Large intestine (tissue), 3 donors: ENCODE results near the gene FEM1B. TPM values are rescaled to one million over a fixed set of nuclear protein-coding genes. Genes with fewer than 3 reads are reported as not detected.

Source experiments
- DNase-seq, 2 donors: peaks; one replicate each; pipeline versions ENCODE4 v3.0.0 to v3.0.0-alpha.2; 2013
- H3K27ac ChIP-seq: one replicate; pipeline ENCODE4 v1.5.1; 2013; ENCODE audit warnings: low read length
- H3K27me3 ChIP-seq: 2 replicates; pipeline ENCODE4 v1.6.1; 2013; ENCODE audit warnings: low read length; ENCODE audit not compliant: control insufficient read depth, insufficient read depth
- H3K36me3 ChIP-seq: 2 replicates; pipeline ENCODE4 v1.6.1; 2013; ENCODE audit warnings: low read length; ENCODE audit not compliant: control insufficient read depth, insufficient read depth
- H3K4me1 ChIP-seq: one replicate; pipeline ENCODE4 v1.6.1; 2013; ENCODE audit warnings: low read length; ENCODE audit not compliant: control insufficient read depth, insufficient read depth
- H3K4me3 ChIP-seq: one replicate; pipeline ENCODE4 v1.5.1; 2013; ENCODE audit warnings: low read length
- H3K9me3 ChIP-seq: one replicate; pipeline ENCODE4 v1.6.1; 2013; ENCODE audit warnings: mild to moderate bottlenecking, low read depth, low read length, moderate library complexity; ENCODE audit not compliant: control insufficient read depth
- WGBS: methylation state at CpG from one replicate; pipeline ENCODE4 v1.1.5; 2013; ENCODE audit warnings: low lambda C conversion rate; ENCODE audit not compliant: insufficient coverage; 5-methylcytosine and 5-hydroxymethylcytosine counted together
- polyA plus RNA-seq: library from polyadenylated mRNA; unstranded; fragments of 120-200 nt; gene quantifications from one replicate; pipeline ENCODE4 v1.2.1, GENCODE V29; 2013

The FEM1B gene
- polyA plus RNA-seq, 1 donor: 49.3 TPM

DNA sequence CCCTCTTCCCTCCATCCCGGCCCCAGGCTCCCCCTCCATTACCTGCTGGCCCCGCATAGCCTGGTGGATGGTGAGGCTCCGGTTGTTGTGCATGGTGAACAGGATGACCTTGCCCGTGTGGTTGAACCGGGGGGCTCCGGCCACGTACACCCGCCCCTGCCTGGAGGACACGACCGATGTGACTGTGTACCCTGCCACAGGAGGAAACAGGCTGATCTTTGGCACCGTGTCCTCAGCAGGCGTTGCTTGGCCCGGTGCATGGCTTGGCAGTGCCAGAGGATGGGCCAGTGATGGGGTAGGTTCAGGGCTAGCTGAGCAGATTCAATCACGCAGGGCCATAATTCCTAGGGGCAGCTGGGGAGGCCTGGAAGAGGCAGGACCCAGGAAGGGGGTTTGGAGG lies 58.1 kb downstream of the FEM1B start:
- Histone ChIP-seq H3K27ac (no peak overlapping the region), H3K4me1 (no peaks in the 10 kb centered on the region), H3K4me3 (no peak overlapping the region), H3K27me3 (peaks cover 4% of the 10 kb centered on the region), H3K9me3 (no peaks in the 10 kb centered on the region), H3K36me3 (no peaks in the 10 kb centered on the region)
- no CpG with 5 or more reads among the region's 14 CpGs for WGBS
- no peak for DNase-seq

GRCh38 chr15:68336516-68336915 lies 59.0 kb downstream of the FEM1B start:
- no CpG with 5 or more reads among the region's 7 CpGs for WGBS
- H3K27ac ChIP-seq: no peak overlapping the region
- H3K4me3 ChIP-seq: no peak overlapping the region
- no peak for DNase-seq
- peaks cover 4% of the 10 kb centered on the region for H3K27me3 ChIP-seq
- H3K36me3 ChIP-seq: no peaks in the 10 kb centered on the region
- no peaks in the 10 kb centered on the region for H3K9me3 ChIP-seq
- no peaks in the 10 kb centered on the region for H3K4me1 ChIP-seq

- 0% methylated on average over 1 of the region's 6 CpGs for WGBS
- DNase-seq: no peak
- Histone ChIP-seq H3K36me3 (no peaks in the 10 kb centered on the region), H3K4me3 (no peak overlapping the region), H3K27me3 (no peaks in the 10 kb centered on the region), H3K9me3 (no peaks in the 10 kb centered on the region), H3K4me1 (peaks cover 3% of the 10 kb centered on the region), H3K27ac (no peak overlapping the region)
Observed at GRCh38 chr15:68337826-68338225, 60.3 kb downstream of the FEM1B start.

DNA sequence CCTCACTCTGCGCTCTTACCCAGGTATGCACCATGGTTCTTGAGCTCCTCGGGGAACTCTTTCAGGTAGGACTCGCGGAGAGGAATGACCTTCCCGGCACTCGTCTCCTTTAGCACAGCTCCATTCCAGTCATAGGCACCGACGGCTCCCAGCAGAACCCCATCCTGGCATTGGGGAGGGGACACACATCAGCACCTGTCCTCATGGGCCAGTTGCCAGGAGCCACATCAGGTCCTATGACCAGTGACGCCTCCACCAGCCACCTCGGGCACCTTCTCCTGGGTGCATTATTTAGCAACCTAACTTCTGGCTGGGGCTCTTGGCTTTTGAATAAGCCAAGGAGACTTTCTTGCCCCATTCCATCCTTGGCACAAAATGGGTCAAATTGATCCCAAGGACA lies 61.9 kb downstream of the FEM1B start:
- H3K27me3 ChIP-seq: no peaks in the 10 kb centered on the region
- H3K4me1 ChIP-seq: peaks cover 3% of the 10 kb centered on the region
- H3K36me3 ChIP-seq: no peaks in the 10 kb centered on the region
- H3K9me3 ChIP-seq: no peaks in the 10 kb centered on the region
- no peak overlapping the region for H3K27ac ChIP-seq
- H3K4me3 ChIP-seq: no peak overlapping the region
- no CpG with 5 or more reads among the region's 10 CpGs for WGBS
- no peak for DNase-seq

- Histone ChIP-seq H3K36me3 (no peaks in the 10 kb centered on the region), H3K4me1 (peaks cover 3% of the 10 kb centered on the region), H3K27me3 (no peaks in the 10 kb centered on the region), H3K27ac (no peak overlapping the region), H3K4me3 (no peak overlapping the region), H3K9me3 (no peaks in the 10 kb centered on the region)
- no peak for DNase-seq
- 50% methylated on average over 2 of the region's 15 CpGs for WGBS
Observed at GRCh38 chr15:68340726-68341671, 63.5 kb downstream of the FEM1B start.

GRCh38 chr15:68341760-68342725 lies 64.5 kb downstream of the FEM1B start:
- no peak overlapping the region for H3K27ac ChIP-seq
- no peak for DNase-seq
- WGBS: no CpG with 5 or more reads among the region's 17 CpGs
- H3K4me1 ChIP-seq: peaks cover 3% of the 10 kb centered on the region
- no peaks in the 10 kb centered on the region for H3K9me3 ChIP-seq
- no peak overlapping the region for H3K4me3 ChIP-seq
- H3K36me3 ChIP-seq: no peaks in the 10 kb centered on the region
- H3K27me3 ChIP-seq: no peaks in the 10 kb centered on the region

GRCh38 chr15:68343579-68344225 lies 66.2 kb downstream of the FEM1B start:
- Histone ChIP-seq H3K27ac (no peak overlapping the region), H3K9me3 (no peaks in the 10 kb centered on the region), H3K36me3 (no peaks in the 10 kb centered on the region), H3K27me3 (no peaks in the 10 kb centered on the region), H3K4me1 (peaks cover 3% of the 10 kb centered on the region), H3K4me3 (no peak overlapping the region)
- no peak for DNase-seq
- WGBS: no CpG with 5 or more reads among the region's 14 CpGs

GRCh38 chr15:68344600-68344999 lies 67.1 kb downstream of the FEM1B start:
- H3K4me1 ChIP-seq: peaks cover 3% of the 10 kb centered on the region
- no peaks in the 10 kb centered on the region for H3K9me3 ChIP-seq
- no peaks in the 10 kb centered on the region for H3K36me3 ChIP-seq
- H3K4me3 ChIP-seq: no peak overlapping the region
- no peak for DNase-seq
- no CpG with 5 or more reads among the region's 7 CpGs for WGBS
- no peaks in the 10 kb centered on the region for H3K27me3 ChIP-seq
- H3K27ac ChIP-seq: no peak overlapping the region
